GM23338 (cell line): ENCODE measurements around the gene STRBP. TPM values are rescaled to one million over a fixed set of nuclear protein-coding genes. Genes with fewer than 3 reads are reported as not detected.

Experiments
- ATAC-seq: fragments of 200-7000 bp; cut with Tn5 transposase; 3 replicates; pipeline ENCODE4 v1.9.1; 2020
- DNase-seq: peaks from one replicate; pipeline ENCODE4 v3.0.0-alpha.2; 2015; ENCODE audit warnings: low spot score
- H2AFZ ChIP-seq: fragments of 200-600 bp; sonication (generic); 2 replicates; pipeline ENCODE4 v1.8.0; 2016; ENCODE audit warnings: antibody characterized with exemption, mild to moderate bottlenecking, moderate library complexity
- H3F3A ChIP-seq: fragments of 200-600 bp; sonication (generic); replicated peaks from 2 replicates; pipeline ENCODE4 v1.8.0; 2017; ENCODE audit warnings: antibody characterized with exemption, mixed run types, low read depth
- H3K27ac ChIP-seq: fragments of 200-600 bp; sonication (generic); 2 replicates; pipeline ENCODE4 v1.6.1; 2016; ENCODE audit warnings: low read depth
- H3K27me3 ChIP-seq: fragments of 200-600 bp; sonication (generic); 2 replicates; pipeline ENCODE4 v1.8.0; 2016; ENCODE audit warnings: mild to moderate bottlenecking, mixed run types, moderate library complexity; ENCODE audit not compliant: insufficient read depth
- H3K36me3 ChIP-seq: fragments of 200-600 bp; sonication (generic); 2 replicates; pipeline ENCODE4 v1.8.0; 2016; ENCODE audit warnings: mild to moderate bottlenecking; ENCODE audit not compliant: insufficient read depth
- H3K4me1 ChIP-seq: fragments of 200-600 bp; sonication (generic); 2 replicates; pipeline ENCODE4 v1.8.0; 2016; ENCODE audit warnings: mild to moderate bottlenecking, moderate library complexity; ENCODE audit not compliant: insufficient read depth
- H3K4me2 ChIP-seq: fragments of 200-600 bp; sonication (generic); 2 replicates; pipeline ENCODE4 v1.7.1; 2017; ENCODE audit warnings: mixed run types
- H3K4me3 ChIP-seq: fragments of 200-600 bp; sonication (generic); 2 replicates; pipeline ENCODE4 v1.6.1; 2016; ENCODE audit warnings: mixed run types
- H3K79me2 ChIP-seq: fragments of 200-600 bp; sonication (generic); replicated peaks from 2 replicates; pipeline ENCODE4 v1.8.0; 2017; ENCODE audit warnings: mild to moderate bottlenecking; ENCODE audit not compliant: insufficient read depth
- H3K9me2 ChIP-seq: fragments of 200-600 bp; sonication (generic); 2 replicates; pipeline ENCODE4 v1.8.0; 2017; ENCODE audit not compliant: insufficient read depth
- H4K20me1 ChIP-seq: fragments of 200-600 bp; sonication (generic); replicated peaks from 2 replicates; pipeline ENCODE4 v1.8.0; 2017; ENCODE audit warnings: mild to moderate bottlenecking; ENCODE audit not compliant: insufficient read depth
- H3K27ac Mint-ChIP-seq: 2 replicates; pipeline ENCODE4 v1.8.0; 2020; ENCODE audit warnings: inconsistent platforms, mild to moderate bottlenecking, moderate library complexity, mixed read lengths
- H3K27me3 Mint-ChIP-seq: 3 replicates; pipeline ENCODE4 v1.8.0; 2022; ENCODE audit warnings: low read depth, mild to moderate bottlenecking, moderate library complexity, mixed read lengths, inconsistent platforms; ENCODE audit not compliant: insufficient read depth, poor library complexity
- H3K36me3 Mint-ChIP-seq: 3 replicates; pipeline ENCODE4 v1.8.0; 2021; ENCODE audit warnings: low read depth, mild to moderate bottlenecking, inconsistent platforms, moderate library complexity, mixed read lengths
- H3K4me1 Mint-ChIP-seq: 3 replicates; pipeline ENCODE4 v1.8.0; 2020; ENCODE audit warnings: mild to moderate bottlenecking, inconsistent platforms, mixed read lengths
- H3K4me3 Mint-ChIP-seq: 3 replicates; pipeline ENCODE4 v1.8.0; 2021; ENCODE audit warnings: moderate library complexity, mild to moderate bottlenecking, inconsistent platforms, mixed read lengths
- H3K9me3 Mint-ChIP-seq: 3 replicates; pipeline ENCODE4 v1.8.0; 2020; ENCODE audit warnings: moderate library complexity, mild to moderate bottlenecking, inconsistent platforms, mixed read lengths
- JUNB ChIP-seq: IDR thresholded peaks from one replicate; pipeline ENCODE4 v1.6.1; 2016; ENCODE audit warnings: antibody characterized with exemption; ENCODE audit not compliant: unreplicated experiment
- NANOG ChIP-seq: IDR thresholded peaks from 2 replicates; pipeline ENCODE4 v1.6.1; 2016; ENCODE audit warnings: antibody characterized with exemption, borderline replicate concordance
- REST ChIP-seq: IDR thresholded peaks from one replicate; pipeline ENCODE4 v1.6.1; 2018; ENCODE audit warnings: antibody characterized with exemption; ENCODE audit not compliant: unreplicated experiment
- ZNF114 ChIP-seq: fragments of 250-450 bp; sonication (Bioruptor Pico); IDR thresholded peaks from 2 replicates; pipeline ENCODE4 v1.5.0; 2020; ENCODE audit warnings: mild to moderate bottlenecking, moderate library complexity
- ZNF462 ChIP-seq: fragments of 250-450 bp; sonication (Bioruptor Pico); IDR thresholded peaks from 2 replicates; pipeline ENCODE4 v1.5.0; 2020; ENCODE audit warnings: mild to moderate bottlenecking, moderate library complexity
- microRNA counts: library from miRNA; unstranded; fragments of <30 nt; microRNA quantifications from one replicate; lab custom pipeline; 2017
- polyA plus RNA-seq: library from polyadenylated mRNA; unstranded; fragments of >200 nt; fragmentation: Nextera tagmentation; extraction: Ambion mirVana; gene quantifications from 2 replicates; pipeline ENCODE4 v1.2.1, GENCODE V29; 2016
- total RNA-seq: library from RNA; depleted of rRNA; stranded (reverse); fragments of >200 nt; shearing (Covaris generic); gene quantifications from 2 replicates; pipeline ENCODE4 v1.2.3, GENCODE V29; 2014; rRNA removed

Gene STRBP
- total and polyA plus RNA-seq, 2 experiments from 2014 or later = 80.5 to 116 TPM

- Mint-ChIP-seq H3K4me3 (peak overlapping the region; percentile 51), H3K36me3 (peaks cover 26% of the 10 kb centered on the region; the same call in 2 of the 3 replicates), H3K27me3 (no peaks in the 10 kb centered on the region), H3K27ac (peak overlapping the region; percentile 27; the same call in 1 of the 2 replicates), H3K4me1 (peaks cover 60% of the 10 kb centered on the region), H3K9me3 (no peaks in the 10 kb centered on the region)
- DNase-seq = peak; percentile 80
- peak; percentile 96 for ATAC-seq
- Histone ChIP-seq H3K4me3 (peak overlapping the region; percentile 29), H2AFZ (no peak overlapping the region), H4K20me1 (no peaks in the 10 kb centered on the region), H3K36me3 (peaks cover 3% of the 10 kb centered on the region; the same call in 1 of the 2 replicates), H3K27ac (peak overlapping the region; percentile 36), H3K79me2 (no peaks in the 10 kb centered on the region), H3F3A (no peaks in the 10 kb centered on the region), H3K9me2 (no peaks in the 10 kb centered on the region), H3K4me1 (peaks cover 52% of the 10 kb centered on the region), H3K4me2 (peak overlapping the region; percentile 45), H3K27me3 (no peaks in the 10 kb centered on the region)
- TF ChIP-seq REST (no peak), ZNF462 (CRISPR knock-in tag) (peak; percentile 23; the same call in 1 of the 2 replicates), JUNB (no peak), NANOG (peak; percentile 94), ZNF114 (CRISPR knock-in tag) (no peak)
Observed at GRCh38 chr9:123072407-123072995, 195.9 kb downstream of the STRBP start.

MicroRNAs within 50 kb of the gene (microRNA counts, 767-probe panel; counts per million panel counts)
- microRNA hsa-miR-600 (lab: Ali Mortazavi, UCI) = not detected

Other genes starting within 250 kb of the STRBP start
- gene GPR21, start 234.9 kb downstream of the STRBP start, total RNA-seq = 0.90 and 1.9 TPM in 2 replicates
- gene GPR21, start 234.9 kb downstream of the STRBP start, polyA plus RNA-seq = 0.24 TPM in 1 of 2 replicates, not detected in the other
- gene CRB2, start 87.6 kb upstream of the STRBP start, total RNA-seq = 9.8 and 10.2 TPM in 2 replicates
- gene CRB2, start 87.6 kb upstream of the STRBP start, polyA plus RNA-seq = 0.34 and 0.50 TPM in 2 replicates